RKO (cell line): ENCODE measurements around the gene SPHK2.
"Not testable (repeated sequence)": the region's sequence is repeated elsewhere in the genome, so short reads cannot be mapped to it uniquely, and the experiment has no call there.

ENCODE experiments used
- DNase-seq: peaks from one replicate; pipeline ENCODE4 v3.0.0-alpha.2; 2016; ENCODE audit warnings: low spot score

Gene SPHK2

GRCh38 chr19:48660852-48661710 lies 41.8 kb downstream of the SPHK2 start:
- DNase-seq, result peak; percentile 87

GRCh38 chr19:48661711-48662090 lies 42.4 kb downstream of the SPHK2 start:
- no peak for DNase-seq

- no peak for DNase-seq
Observed at GRCh38 chr19:48663667-48664066, 44.4 kb downstream of the SPHK2 start.

GRCh38 chr19:48664476-48664875 lies 45.2 kb downstream of the SPHK2 start:
- no peak for DNase-seq

GRCh38 chr19:48665786-48666185 lies 46.5 kb downstream of the SPHK2 start:
- no peak for DNase-seq

GRCh38 chr19:48668332-48668731 lies 49.0 kb downstream of the SPHK2 start:
- DNase-seq, result no peak

- no peak for DNase-seq
Observed at GRCh38 chr19:48668761-48669160, 49.5 kb downstream of the SPHK2 start.

- no peak for DNase-seq
Observed at GRCh38 chr19:48669903-48670668, 50.8 kb downstream of the SPHK2 start.

GRCh38 chr19:48670699-48671445 lies 51.6 kb downstream of the SPHK2 start:
- DNase-seq, result no peak

- DNase-seq, result no peak
Observed at GRCh38 chr19:48671446-48671995, 52.2 kb downstream of the SPHK2 start.

- no peak for DNase-seq
Observed at GRCh38 chr19:48672994-48673393, 53.7 kb downstream of the SPHK2 start, which contains the start of gene NTN5. TSS of gene NTN5 (minus strand) at chr19:48673017. CDS start at chr19:48670986, 2,031 bp downstream.

- no peak for DNase-seq
Observed at GRCh38 chr19:48673436-48674100, 54.3 kb downstream of the SPHK2 start.

- DNase-seq, result no peak
Observed at GRCh38 chr19:48674216-48674809, 55.0 kb downstream of the SPHK2 start.

GRCh38 chr19:48674921-48675824 lies 55.9 kb downstream of the SPHK2 start:
- DNase-seq, result peak; percentile 85

GRCh38 chr19:48676487-48676886 lies 57.2 kb downstream of the SPHK2 start:
- no peak for DNase-seq

GRCh38 chr19:48676887-48677286 lies 57.6 kb downstream of the SPHK2 start:
- no peak for DNase-seq

- DNase-seq, result no peak
Observed at GRCh38 chr19:48678201-48678600, 58.9 kb downstream of the SPHK2 start.

- DNase-seq, result not testable (repeated sequence)
Observed at GRCh38 chr19:48680006-48680405, 60.7 kb downstream of the SPHK2 start.
